ENCODE results near the gene INPP5D.

INPP5D gene

DNA sequence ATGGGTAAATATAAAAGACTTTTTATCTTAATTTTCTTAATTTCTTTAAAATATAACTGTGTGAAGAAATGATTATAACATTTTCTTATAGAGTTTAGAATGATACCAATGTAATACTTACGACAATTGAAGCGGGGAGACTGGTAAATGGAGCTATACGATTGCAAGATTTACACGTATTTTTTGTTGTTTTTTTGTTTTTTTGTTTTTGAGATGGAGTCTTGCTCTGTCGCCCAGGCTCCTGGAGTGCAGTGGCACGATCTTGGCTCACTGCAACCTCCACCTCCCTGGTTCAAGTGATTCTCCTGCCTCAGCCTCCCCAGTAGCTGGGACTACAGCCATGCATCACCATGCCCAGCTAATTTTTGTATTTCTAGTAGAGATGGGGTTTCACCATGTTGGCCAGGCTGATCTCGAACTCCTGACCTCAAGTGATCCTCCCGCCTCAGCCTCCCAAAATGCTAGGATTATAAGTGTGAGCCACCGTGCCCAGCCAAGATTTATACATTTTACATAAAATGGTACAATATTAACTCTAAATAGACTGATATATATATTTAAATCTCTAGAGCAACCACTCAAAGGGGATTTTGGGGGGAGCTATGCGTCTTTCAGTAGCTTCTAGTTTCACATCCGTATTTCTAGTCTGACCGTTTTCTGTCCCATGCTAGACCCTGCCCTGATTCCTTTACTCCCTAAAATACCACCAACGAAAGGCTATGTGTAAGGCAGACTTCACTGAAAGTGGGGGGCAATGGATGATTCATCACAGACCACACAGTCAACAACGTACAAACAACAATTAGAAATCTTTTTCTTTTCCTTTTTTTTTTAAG is 163.1 kb downstream of the INPP5D start:
- DNase-seq (ENCODE audit: extremely low read depth, low read depth), result no peak

DNA sequence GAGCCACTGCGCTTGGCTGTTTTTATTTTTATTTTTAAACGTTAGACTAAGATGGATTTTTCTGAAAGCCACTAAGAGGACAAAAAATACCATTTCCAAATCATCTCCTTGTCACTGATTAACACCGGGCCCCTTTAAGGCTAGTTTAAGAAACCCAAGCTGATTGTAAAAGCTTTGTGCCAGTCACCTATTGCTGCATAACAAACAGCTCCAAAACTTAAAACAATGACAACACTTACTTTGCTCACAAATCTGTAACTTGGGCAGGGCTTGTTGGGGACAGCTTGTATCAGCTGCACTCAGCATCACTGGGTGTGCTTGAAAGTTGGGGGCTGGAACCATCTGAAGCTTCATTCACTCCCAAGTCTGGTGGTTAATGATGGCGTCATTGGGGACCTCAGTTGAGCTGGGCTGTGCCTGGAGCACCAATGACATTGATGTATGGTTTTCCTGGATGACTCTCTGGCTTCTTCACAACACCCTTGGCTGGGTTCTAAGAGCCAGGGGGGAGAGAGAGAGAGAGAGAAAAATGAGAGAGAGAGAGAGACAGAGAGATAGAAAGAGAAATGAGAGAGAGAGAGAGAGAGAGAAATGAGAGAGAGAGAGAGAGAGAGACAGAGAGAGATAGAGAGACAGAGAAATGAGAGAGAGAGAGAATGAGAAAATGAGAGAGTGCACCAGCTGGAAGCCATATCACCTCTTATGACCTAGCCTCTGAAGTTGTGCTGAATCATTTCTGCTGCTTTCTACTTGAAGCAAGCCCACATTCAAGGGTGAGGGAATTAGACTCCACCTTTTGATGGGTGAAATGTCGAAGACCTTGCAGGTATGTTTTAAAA is 165.3 kb downstream of the INPP5D start:
- DNase-seq (ENCODE audit: extremely low read depth, low read depth), result no peak
- TF ChIP-seq, protein P1, sequence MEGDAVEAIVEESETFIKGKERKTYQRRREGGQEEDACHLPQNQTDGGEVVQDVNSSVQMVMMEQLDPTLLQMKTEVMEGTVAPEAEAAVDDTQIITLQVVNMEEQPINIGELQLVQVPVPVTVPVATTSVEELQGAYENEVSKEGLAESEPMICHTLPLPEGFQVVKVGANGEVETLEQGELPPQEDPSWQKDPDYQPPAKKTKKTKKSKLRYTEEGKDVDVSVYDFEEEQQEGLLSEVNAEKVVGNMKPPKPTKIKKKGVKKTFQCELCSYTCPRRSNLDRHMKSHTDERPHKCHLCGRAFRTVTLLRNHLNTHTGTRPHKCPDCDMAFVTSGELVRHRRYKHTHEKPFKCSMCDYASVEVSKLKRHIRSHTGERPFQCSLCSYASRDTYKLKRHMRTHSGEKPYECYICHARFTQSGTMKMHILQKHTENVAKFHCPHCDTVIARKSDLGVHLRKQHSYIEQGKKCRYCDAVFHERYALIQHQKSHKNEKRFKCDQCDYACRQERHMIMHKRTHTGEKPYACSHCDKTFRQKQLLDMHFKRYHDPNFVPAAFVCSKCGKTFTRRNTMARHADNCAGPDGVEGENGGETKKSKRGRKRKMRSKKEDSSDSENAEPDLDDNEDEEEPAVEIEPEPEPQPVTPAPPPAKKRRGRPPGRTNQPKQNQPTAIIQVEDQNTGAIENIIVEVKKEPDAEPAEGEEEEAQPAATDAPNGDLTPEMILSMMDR (IDR thresholded peaks at IDR 0.05; ENCODE audit: low read depth, low read length), result no peak

More for the DNA sequence above, 163.1 kb downstream of the INPP5D start:
- TF ChIP-seq, protein P1 (IDR thresholded peaks at IDR 0.05; ENCODE audit: low read depth, low read length), result no peak

DNA sequence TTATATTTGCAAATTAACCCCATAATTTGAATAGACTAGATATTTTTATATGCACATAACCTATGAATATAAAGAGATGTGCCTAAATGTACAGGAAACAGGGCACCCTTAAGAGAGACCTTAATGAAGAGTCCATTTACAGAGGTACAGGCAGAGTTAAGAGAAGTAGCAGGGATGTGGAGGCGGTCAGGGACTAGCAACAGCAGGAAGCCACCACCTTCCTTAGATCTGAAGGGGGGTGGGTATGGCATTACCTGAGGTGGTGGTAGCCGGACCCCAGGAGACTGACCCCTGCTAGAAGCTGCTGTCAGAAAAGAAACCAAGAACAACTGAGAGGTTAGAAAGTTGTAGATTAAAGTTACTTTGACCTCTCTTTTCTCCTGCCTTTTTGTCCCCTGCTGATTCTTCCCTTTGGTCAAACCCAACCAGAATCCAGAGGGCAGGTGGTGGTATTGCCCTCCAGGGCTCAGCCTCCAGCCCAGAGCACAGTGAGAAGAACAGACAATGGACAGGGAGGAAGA is 166.4 kb downstream of the INPP5D start:
- TF ChIP-seq, protein P1 (IDR thresholded peaks at IDR 0.05; ENCODE audit: low read depth, low read length), result no peak
- DNase-seq (ENCODE audit: extremely low read depth, low read depth), result no peak

DNA sequence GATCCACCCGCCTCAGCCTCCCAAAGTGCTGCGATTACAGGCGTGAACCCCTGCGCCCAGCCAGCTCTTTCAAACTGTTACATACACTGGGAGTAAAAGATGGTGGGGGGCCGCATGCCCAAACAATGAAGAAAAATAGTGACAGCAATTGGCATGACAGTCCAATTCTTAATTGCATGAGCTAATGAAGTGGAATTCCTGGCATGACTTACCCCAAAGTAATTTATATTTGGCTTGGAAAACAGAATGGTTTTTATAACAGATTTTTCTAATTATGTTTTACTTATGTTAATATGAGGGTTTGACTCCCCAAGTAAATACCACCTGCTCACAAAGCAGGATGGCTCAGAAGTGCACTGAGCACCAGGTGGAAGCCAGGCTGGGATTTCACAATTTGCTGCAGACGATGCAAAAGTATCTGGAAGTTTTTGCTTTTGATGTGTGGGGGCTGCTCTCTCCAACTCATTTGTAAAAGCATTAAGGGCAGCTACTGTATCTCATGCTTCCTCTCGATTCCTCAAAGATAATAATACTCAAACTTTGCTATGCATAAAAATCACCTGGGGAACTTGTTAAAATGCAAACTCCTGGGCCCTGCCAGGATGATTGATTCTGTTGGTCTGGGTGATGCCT is 167.3 kb downstream of the INPP5D start:
- TF ChIP-seq, protein P1 (IDR thresholded peaks at IDR 0.05; ENCODE audit: low read depth, low read length), result no peak
- DNase-seq (ENCODE audit: extremely low read depth, low read depth), result no peak

DNA sequence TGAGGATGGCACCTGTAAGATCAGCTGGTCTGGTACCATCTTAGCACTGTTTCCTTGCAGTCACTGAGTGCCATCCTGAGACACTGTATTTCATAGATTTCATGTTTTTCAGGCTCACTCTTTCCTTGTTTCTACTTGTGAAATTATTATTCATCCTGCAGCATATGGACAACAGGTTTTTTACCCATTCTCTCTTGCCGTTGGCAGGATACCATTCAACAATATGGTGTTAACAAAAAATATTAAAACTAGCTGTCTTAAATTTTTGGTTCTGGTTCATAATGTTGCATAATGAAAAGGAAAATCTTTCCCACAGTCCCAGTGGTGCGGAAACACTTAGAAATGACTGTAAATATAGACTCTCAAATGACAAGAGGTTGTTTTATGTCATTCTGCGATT is 168.2 kb downstream of the INPP5D start:
- DNase-seq (ENCODE audit: extremely low read depth, low read depth), result no peak
- TF ChIP-seq, protein P1 (IDR thresholded peaks at IDR 0.05; ENCODE audit: low read depth, low read length), result no peak

DNA sequence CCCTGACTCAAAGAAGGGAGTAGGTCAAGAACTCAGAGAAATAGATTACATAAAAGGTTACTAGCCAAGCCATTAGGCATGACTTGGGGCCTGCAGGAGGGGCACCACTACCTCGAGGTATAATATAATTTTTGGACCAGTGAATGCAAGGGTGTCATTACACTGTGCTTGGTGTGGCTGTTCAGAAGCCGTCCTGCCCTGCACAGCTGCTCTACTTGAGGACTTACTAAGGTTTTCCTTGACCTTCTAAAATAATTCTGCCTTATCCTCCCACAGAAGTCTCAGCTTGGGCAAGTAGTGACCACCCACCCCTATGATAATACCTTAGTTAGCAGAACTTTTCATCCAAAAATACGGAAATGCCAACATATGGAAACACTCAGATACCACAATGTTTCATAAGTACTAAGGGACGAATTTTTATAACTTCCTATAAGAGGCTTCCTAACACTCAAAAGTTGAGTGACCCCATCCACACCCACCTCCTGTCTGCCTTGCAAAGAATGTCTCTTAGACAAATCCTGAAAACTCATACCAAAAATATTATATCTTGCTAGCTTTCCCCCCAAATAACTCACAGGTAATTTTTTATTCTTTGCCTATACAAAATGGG is 173.6 kb downstream of the INPP5D start:
- DNase-seq (ENCODE audit: extremely low read depth, low read depth), result no peak
- TF ChIP-seq, protein P1 (IDR thresholded peaks at IDR 0.05; ENCODE audit: low read depth, low read length), result no peak
